KMS-11 (cell line): ENCODE measurements around the gene RPP30.

ENCODE experiments used
- H2AFZ ChIP-seq: fragments of 200-600 bp; sonication (generic); 2 replicates; pipeline ENCODE4 v1.6.1; 2016; ENCODE audit warnings: antibody characterized with exemption, mixed run types, low read depth
- H3K27ac ChIP-seq: fragments of 200-600 bp; sonication (generic); 2 replicates; pipeline ENCODE4 v1.6.1; 2016; ENCODE audit warnings: mild to moderate bottlenecking, mixed run types
- H3K27me3 ChIP-seq: fragments of 200-600 bp; sonication (generic); 2 replicates; pipeline ENCODE4 v1.6.1; 2017; ENCODE audit warnings: mild to moderate bottlenecking, low read depth, mixed run types, moderate library complexity; ENCODE audit not compliant: insufficient read depth
- H3K36me3 ChIP-seq: fragments of 200-600 bp; sonication (generic); 2 replicates; pipeline ENCODE4 v1.6.1; 2017; ENCODE audit warnings: mild to moderate bottlenecking, mixed run types; ENCODE audit not compliant: insufficient read depth
- H3K4me1 ChIP-seq: fragments of 200-600 bp; sonication (generic); 2 replicates; pipeline ENCODE4 v1.6.1; 2016; ENCODE audit warnings: mild to moderate bottlenecking, low read depth, mixed run types; ENCODE audit not compliant: poor library complexity, severe bottlenecking
- H3K4me2 ChIP-seq: fragments of 200-600 bp; sonication (generic); 2 replicates; pipeline ENCODE4 v1.7.0; 2016; ENCODE audit warnings: mild to moderate bottlenecking, mixed run types
- H3K4me3 ChIP-seq: fragments of 200-600 bp; sonication (generic); IDR thresholded peaks from 2 replicates; pipeline ENCODE4 v1.6.1; 2017; ENCODE audit warnings: low read depth, low read length, mixed read lengths; ENCODE audit not compliant: insufficient read depth
- H3K79me2 ChIP-seq: fragments of 200-600 bp; sonication (generic); 2 replicates; pipeline ENCODE4 v1.6.1; 2016; ENCODE audit warnings: low read depth, mixed run types; ENCODE audit not compliant: insufficient read depth
- H3K9ac ChIP-seq: fragments of 200-600 bp; sonication (generic); 2 replicates; pipeline ENCODE4 v1.6.1; 2016; ENCODE audit warnings: mild to moderate bottlenecking, mixed run types
- H4K20me1 ChIP-seq: fragments of 200-600 bp; sonication (generic); 2 replicates; pipeline ENCODE4 v1.6.1; 2016; ENCODE audit warnings: mild to moderate bottlenecking, mixed run types; ENCODE audit not compliant: insufficient read depth
- CTCF ChIP-seq: fragments of 200-600 bp; sonication (generic); conservative IDR thresholded peaks from 2 replicates; pipeline ENCODE4 v1.6.1; 2017; ENCODE audit warnings: low read depth, mild to moderate bottlenecking, antibody characterized with exemption, low read length, moderate library complexity, mixed read lengths

The RPP30 gene

GRCh38 chr10:90917968-90918318 lies 46.2 kb downstream of the RPP30 start:
- no peak overlapping the region for H3K4me3 ChIP-seq
- no peaks in the 10 kb centered on the region for H4K20me1 ChIP-seq
- no peaks in the 10 kb centered on the region for H3K79me2 ChIP-seq
- H3K36me3 ChIP-seq, result no peaks in the 10 kb centered on the region
- TF ChIP-seq CTCF, result no peak
- no peaks in the 10 kb centered on the region for H3K4me1 ChIP-seq
- H3K27ac ChIP-seq, result no peak overlapping the region
- no peaks in the 10 kb centered on the region for H3K27me3 ChIP-seq
- no peak overlapping the region for H3K9ac ChIP-seq
- H3K4me2 ChIP-seq, result no peak overlapping the region
- H2AFZ ChIP-seq, result no peak overlapping the region

GRCh38 chr10:90919683-90920574 lies 48.2 kb downstream of the RPP30 start:
- H3K4me2 ChIP-seq, result no peak overlapping the region
- no peaks in the 10 kb centered on the region for H3K4me1 ChIP-seq
- H4K20me1 ChIP-seq, result no peaks in the 10 kb centered on the region
- no peak overlapping the region for H3K4me3 ChIP-seq
- no peaks in the 10 kb centered on the region for H3K36me3 ChIP-seq
- H3K27ac ChIP-seq, result no peak overlapping the region
- no peak overlapping the region for H3K9ac ChIP-seq
- H3K79me2 ChIP-seq, result no peaks in the 10 kb centered on the region
- H3K27me3 ChIP-seq, result no peaks in the 10 kb centered on the region
- no peak overlapping the region for H2AFZ ChIP-seq
- TF ChIP-seq CTCF, result no peak

- no peak within 1 kb of the TSS for H3K27ac ChIP-seq
- no peaks in the 10 kb centered on the region for H3K4me1 ChIP-seq
- H3K9ac ChIP-seq, result no peak within 1 kb of the TSS
- H3K4me3 ChIP-seq, result no peak within 1 kb of the TSS
- H3K79me2 ChIP-seq, result no peaks in the 10 kb centered on the region
- H4K20me1 ChIP-seq, result no peaks in the 10 kb centered on the region
- no peaks in the 10 kb centered on the region for H3K27me3 ChIP-seq
- no peak within 1 kb of the TSS for H3K4me2 ChIP-seq
- H3K36me3 ChIP-seq, result no peaks in the 10 kb centered on the region
- H2AFZ ChIP-seq, result no peak within 1 kb of the TSS
- no peak for TF ChIP-seq CTCF
Measured at GRCh38 chr10:90920986-90921666, 49.4 kb downstream of the RPP30 start, which contains the start of gene ANKRD1. Gene ANKRD1, minus strand, starts transcription at chr10:90921087. Its CDS starts 60 bp downstream, at chr10:90921027.

- no peak for TF ChIP-seq CTCF
- Histone ChIP-seq H3K4me3 (no peak overlapping the region), H2AFZ (no peak overlapping the region), H3K4me2 (no peak overlapping the region), H3K27ac (no peak overlapping the region), H3K4me1 (no peaks in the 10 kb centered on the region), H3K27me3 (no peaks in the 10 kb centered on the region), H3K79me2 (no peaks in the 10 kb centered on the region), H4K20me1 (no peaks in the 10 kb centered on the region), H3K9ac (no peak overlapping the region), H3K36me3 (no peaks in the 10 kb centered on the region)
Measured at GRCh38 chr10:90921906-90922305, 50.1 kb downstream of the RPP30 start.
